Naive thymus-derived CD4-positive, alpha-beta T cell (primary cell): Measurements from ENCODE around the gene TUBA1C. TPM values are rescaled to one million over a fixed set of nuclear protein-coding genes. Genes with fewer than 3 reads are reported as not detected.
A peak's percentile ranks its signal among the peaks of the same experiment; 100 is the strongest.
"Not testable (repeated sequence)": the region's sequence is repeated elsewhere in the genome, so short reads cannot be mapped to it uniquely, and the experiment has no call there.

Source experiments
- ATAC-seq: fragments of 150-1000 bp; cut with Tn5 transposase; 2 replicates; pipeline ENCODE4 v1.10.0; 2021; ENCODE audit warnings: mild to moderate bottlenecking, moderate library complexity
- CTCF ChIA-PET: fragments of 350-600 bp; sonication (Branson Sonifier 250); formaldehyde crosslinking; loops from one replicate; lab custom pipeline; 2021; ENCODE audit warnings: antibody characterized with exemption; lab: Charles Lee
- POLR2A ChIA-PET: fragments of 350-600 bp; sonication (Branson Sonifier 250); formaldehyde crosslinking; loops from one replicate; lab custom pipeline; 2021; ENCODE audit warnings: antibody characterized with exemption, inconsistent platforms; lab: Charles Lee
- DNase-seq, 9 donors: peaks; one replicate each; pipeline versions ENCODE4 v3.0.0 to v3.0.0-alpha.2; 2020 to 2022; ENCODE audit warnings: mixed read lengths in 1 of 9
- H3K27ac ChIP-seq: one replicate; pipeline ENCODE4 v1.7.0; 2013; ENCODE audit warnings: mild to moderate bottlenecking, low read depth, low read length, moderate library complexity
- H3K27me3 ChIP-seq, 2 donors: one replicate each; pipeline ENCODE4 v1.7.0; 2013; ENCODE audit warnings: low read length in 2 of 2, mild to moderate bottlenecking in 2 of 2, moderate library complexity in 2 of 2; ENCODE audit not compliant: control insufficient read depth in 2 of 2, insufficient read depth in 2 of 2
- H3K36me3 ChIP-seq, 3 experiments: 1 replicate in 2 of 3; 2 replicates in 1 of 3; pipeline ENCODE4 v1.7.0; 2013; ENCODE audit warnings: low read length in 3 of 3, mild to moderate bottlenecking in 3 of 3, moderate library complexity in 1 of 3; ENCODE audit not compliant: insufficient read depth in 3 of 3, control insufficient read depth in 2 of 3
- H3K4me1 ChIP-seq, 2 donors: one replicate each; pipeline ENCODE4 v1.7.0; 2013; ENCODE audit warnings: low read length in 2 of 2, mild to moderate bottlenecking in 2 of 2, moderate library complexity in 1 of 2; ENCODE audit not compliant: control insufficient read depth in 2 of 2, insufficient read depth in 2 of 2
- H3K4me3 ChIP-seq: 2 replicates; pipeline ENCODE4 v1.7.0; 2013; ENCODE audit warnings: mild to moderate bottlenecking, low read length
- H3K9me3 ChIP-seq, 3 experiments: 1 replicate in 2 of 3; 2 replicates in 1 of 3; pipeline ENCODE4 v1.7.0; 2013; ENCODE audit warnings: low read length in 3 of 3; ENCODE audit not compliant: control insufficient read depth in 2 of 3
- H3K27ac Mint-ChIP-seq, 9 donors: one replicate each; pipeline ENCODE4 v1.8.0; 2020 to 2022; ENCODE audit warnings: mixed read lengths in 9 of 9, mild to moderate bottlenecking in 8 of 9, moderate library complexity in 5 of 9, inconsistent platforms in 2 of 9
- H3K27me3 Mint-ChIP-seq, 5 donors: one replicate each; pipeline ENCODE4 v1.8.0; 2021 to 2022; ENCODE audit warnings: mixed read lengths in 5 of 5, mild to moderate bottlenecking in 1 of 5
- H3K36me3 Mint-ChIP-seq, 5 donors: one replicate each; pipeline ENCODE4 v1.8.0; 2020 to 2022; ENCODE audit warnings: mixed read lengths in 5 of 5, mild to moderate bottlenecking in 3 of 5, inconsistent platforms in 1 of 5
- H3K4me1 Mint-ChIP-seq, 7 donors: one replicate each; pipeline ENCODE4 v1.8.0; 2020 to 2022; ENCODE audit warnings: mixed read lengths in 7 of 7, mild to moderate bottlenecking in 3 of 7, inconsistent platforms in 1 of 7
- H3K4me3 Mint-ChIP-seq, 10 donors: one replicate each; pipeline ENCODE4 v1.8.0; 2020 to 2022; ENCODE audit warnings: mild to moderate bottlenecking in 10 of 10, mixed read lengths in 10 of 10, moderate library complexity in 6 of 10, inconsistent platforms in 2 of 10
- H3K9me3 Mint-ChIP-seq, 11 donors: one replicate each; pipeline ENCODE4 v1.8.0; 2020 to 2022; ENCODE audit warnings: mixed read lengths in 11 of 11, mild to moderate bottlenecking in 4 of 11, inconsistent platforms in 1 of 11, moderate library complexity in 1 of 11
- intact Hi-C, 2 donors: fragments of 100-400 bp; cut with micrococcal nuclease; formaldehyde crosslinking; loops; one replicate each; pipeline ENCODE4 v1.15.1; 2023
- polyA plus RNA-seq, 2 donors: library from polyadenylated mRNA; unstranded; fragments of 300-500 nt; fragmentation: Illumina TruSeq; gene quantifications; one replicate each; pipeline ENCODE4 v1.2.3, GENCODE V29; 2021
- total RNA-seq, 6 experiments: library from RNA in 5 of 6; stranded (reverse) in 5 of 6; gene quantifications; 1 replicate in 5 of 6; 2 replicates in 1 of 6; pipeline ENCODE4 v1.2.3 and lab custom pipeline; 2021 to 2026

Gene TUBA1C
- total and polyA plus RNA-seq, 7 experiments from 2014 or later: 17.9 to 195 (median 23.1) TPM

GRCh38 chr12:49298160-49298559 is 33.3 kb downstream of the TUBA1C start:
- H3K4me3 Mint-ChIP-seq: peak overlapping the region in 7 of 10 donors; percentile 4 to 80 (median 72)
- ChIA-PET POLR2A (interaction anchor here (0.6 kb wide), 1 partner anchor 10 kb away, joined by 3 read pairs; no protein-coding TSS in a partner anchor), CTCF (interaction anchor here (1.2 kb wide), 1 partner anchor 50 kb away, joined by 3 read pairs; no protein-coding TSS in a partner anchor)
- H3K9me3 ChIP-seq: no peaks in the 10 kb centered on the region
- no peaks in the 10 kb centered on the region for H3K36me3 Mint-ChIP-seq
- H3K27me3 Mint-ChIP-seq: peaks cover 46 to 65% (median 54%) of the 10 kb centered on the region in 5 donors
- intact Hi-C loops: no loop called here
- no peaks in the 10 kb centered on the region for H3K36me3 ChIP-seq
- H3K9me3 Mint-ChIP-seq: peaks cover 0 to 2% (median 0%) of the 10 kb centered on the region in 11 donors
- H3K4me3 ChIP-seq: no peak overlapping the region
- no peak overlapping the region for H3K27ac ChIP-seq
- H3K27me3 ChIP-seq: peaks cover 0 to 28% of the 10 kb centered on the region in 2 donors
- peaks cover 7 to 27% (median 25%) of the 10 kb centered on the region in 7 donors for H3K4me1 Mint-ChIP-seq
- no peak for DNase-seq
- peaks cover 10 to 11% of the 10 kb centered on the region in 2 donors for H3K4me1 ChIP-seq
- ATAC-seq: no peak
- H3K27ac Mint-ChIP-seq: no peak overlapping the region

DNA sequence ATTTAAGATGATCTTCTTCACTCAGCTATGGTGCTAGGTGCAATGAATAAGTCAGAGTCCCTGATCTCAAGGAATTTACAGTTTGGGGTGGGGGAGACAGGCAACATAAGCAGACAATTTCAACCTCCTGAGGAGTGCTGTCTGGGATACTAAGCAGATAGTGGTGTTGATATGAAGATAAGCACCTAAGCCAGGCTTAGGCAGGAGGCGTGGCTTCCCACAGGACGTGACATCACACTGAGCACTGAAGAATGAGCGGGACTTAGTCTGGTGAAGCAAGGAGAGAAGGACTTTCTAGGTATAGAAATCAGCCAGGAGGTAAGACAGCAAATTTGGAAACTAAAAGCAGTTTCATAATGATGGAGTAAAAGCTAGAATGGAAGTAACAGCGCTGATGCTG is 36.9 kb downstream of the TUBA1C start:
- Mint-ChIP-seq H3K9me3 (peaks cover 0 to 2% (median 0%) of the 10 kb centered on the region in 11 donors), H3K27me3 (peaks cover 44 to 56% (median 55%) of the 10 kb centered on the region in 5 donors), H3K27ac (no peak overlapping the region), H3K36me3 (no peaks in the 10 kb centered on the region), H3K4me1 (peaks cover 3 to 20% (median 18%) of the 10 kb centered on the region in 7 donors), H3K4me3 (no peak overlapping the region)
- Histone ChIP-seq H3K27me3 (peaks cover 0 to 13% of the 10 kb centered on the region in 2 donors), H3K36me3 (no peaks in the 10 kb centered on the region), H3K4me1 (peaks cover 4 to 5% of the 10 kb centered on the region in 2 donors), H3K27ac (no peak overlapping the region), H3K9me3 (no peaks in the 10 kb centered on the region), H3K4me3 (no peak overlapping the region)
- DNase-seq (no peak), ATAC-seq (no peak)
- ChIA-PET POLR2A (no interaction called here), CTCF (no interaction called here)
- intact Hi-C loops: no loop called here

DNA sequence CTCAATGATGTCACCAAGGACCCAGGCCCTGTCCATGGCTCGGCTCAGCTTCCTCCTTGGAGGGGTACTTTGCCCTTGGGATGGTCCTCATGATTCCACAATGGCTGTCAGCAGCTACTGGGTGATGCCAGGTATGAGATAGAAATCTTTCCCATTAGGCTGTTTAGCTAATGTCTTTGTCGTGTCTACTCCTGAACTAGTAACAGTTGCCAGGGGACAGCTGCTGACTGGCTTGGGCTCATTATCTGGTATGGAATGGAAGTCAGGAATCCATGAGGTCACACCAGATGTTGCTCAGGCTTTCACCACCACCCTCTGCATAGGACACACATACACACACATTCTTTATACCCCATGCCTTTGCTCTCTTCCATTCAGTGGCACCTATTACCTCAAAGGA is 39.3 kb downstream of the TUBA1C start:
- DNase-seq (no peak), ATAC-seq (no peak)
- Histone ChIP-seq H3K36me3 (no peaks in the 10 kb centered on the region), H3K27ac (no peak overlapping the region), H3K9me3 (no peaks in the 10 kb centered on the region), H3K4me1 (no peaks in the 10 kb centered on the region), H3K4me3 (no peak overlapping the region), H3K27me3 (no peaks in the 10 kb centered on the region)
- Mint-ChIP-seq H3K4me1 (peaks cover 0 to 5% (median 0%) of the 10 kb centered on the region in 7 donors), H3K27ac (no peak overlapping the region), H3K27me3 (peaks cover 35 to 50% (median 42%) of the 10 kb centered on the region in 5 donors), H3K9me3 (peaks cover 0 to 2% (median 0%) of the 10 kb centered on the region in 11 donors), H3K4me3 (no peak overlapping the region), H3K36me3 (no peaks in the 10 kb centered on the region)
- ChIA-PET POLR2A (no interaction called here), CTCF (no interaction called here)
- intact Hi-C loops: no loop called here

- H3K27me3 Mint-ChIP-seq: peaks cover 32 to 56% (median 48%) of the 10 kb centered on the region in 5 donors
These were observed 41.1 kb downstream of the TUBA1C start for GRCh38 chr12:49305762-49306510.

GRCh38 chr12:49309386-49309785 is 44.5 kb downstream of the TUBA1C start:
- ATAC-seq: no peak
- H3K9me3 ChIP-seq: no peaks in the 10 kb centered on the region
- Mint-ChIP-seq H3K27me3 (peaks cover 18 to 57% (median 33%) of the 10 kb centered on the region in 5 donors), H3K4me1 (no peaks in the 10 kb centered on the region), H3K27ac (no peak overlapping the region), H3K36me3 (peaks cover 0 to 1% (median 0%) of the 10 kb centered on the region in 5 donors), H3K4me3 (no peak overlapping the region), H3K9me3 (no peaks in the 10 kb centered on the region)
- H3K27ac ChIP-seq: no peak overlapping the region
- ChIA-PET POLR2A (no interaction called here), CTCF (no interaction called here)
- intact Hi-C loops: no loop called here
- no peaks in the 10 kb centered on the region for H3K27me3 ChIP-seq
- no peaks in the 10 kb centered on the region for H3K4me1 ChIP-seq
- DNase-seq: no peak
- no peaks in the 10 kb centered on the region for H3K36me3 ChIP-seq
- H3K4me3 ChIP-seq: no peak overlapping the region

More at GRCh38 chr12:49305762-49306510, 41.1 kb downstream of the TUBA1C start:
- Histone ChIP-seq H3K4me1 (no peaks in the 10 kb centered on the region), H3K4me3 (no peak overlapping the region), H3K36me3 (no peaks in the 10 kb centered on the region), H3K27ac (no peak overlapping the region), H3K9me3 (no peaks in the 10 kb centered on the region), H3K27me3 (no peaks in the 10 kb centered on the region)
- ChIA-PET CTCF (interaction anchor here (1.1 kb wide), 1 partner anchor 63 kb away, joined by 3 read pairs; no protein-coding TSS in a partner anchor), POLR2A (interaction anchor here (0.6 kb wide), 1 partner anchor 17 kb away, joined by 3 read pairs; the partner anchor contains the start of gene TROAP)
- Mint-ChIP-seq H3K36me3 (peaks cover 0 to 1% (median 0%) of the 10 kb centered on the region in 5 donors), H3K27ac (no peak overlapping the region), H3K4me3 (no peak overlapping the region), H3K4me1 (peaks cover 0 to 5% (median 0%) of the 10 kb centered on the region in 7 donors), H3K9me3 (peaks cover 0 to 2% (median 0%) of the 10 kb centered on the region in 11 donors)
- DNase-seq: no peak
- intact Hi-C loops: no loop called here
- ATAC-seq: no peak

- H3K4me3 ChIP-seq, H3K27ac ChIP-seq, intact Hi-C loops, DNase-seq, POLR2A ChIA-PET, H3K9me3 Mint-ChIP-seq, H3K27ac Mint-ChIP-seq, H3K27me3 ChIP-seq, H3K4me3 Mint-ChIP-seq, H3K4me1 ChIP-seq, H3K36me3 ChIP-seq, H3K9me3 ChIP-seq, ATAC-seq, CTCF ChIA-PET, H3K36me3 Mint-ChIP-seq, H3K4me1 Mint-ChIP-seq: not testable (repeated sequence)
- peaks cover 12 to 55% (median 29%) of the 10 kb centered on the region in 5 donors for H3K27me3 Mint-ChIP-seq
These were observed 45.6 kb downstream of the TUBA1C start for GRCh38 chr12:49310451-49311000.
